A549 (cell line): Measurements from ENCODE around the gene AUTS2.

Experiments used
- CTCF ChIP-seq: fragments of >200 bp; sonication (Bioruptor Twin); formaldehyde crosslinking; IDR thresholded peaks from 3 replicates; pipeline ENCODE4 v1.5.1; 2016
- MAFK ChIP-seq: fragments of 450-650 bp; IDR thresholded peaks from 2 replicates; pipeline ENCODE4 v1.6.1; 2014; ENCODE audit not compliant: partially characterized antibody

- no peak for TF ChIP-seq CTCF
- no peak for TF ChIP-seq MAFK
Observed at GRCh38 chr7:70720191-70720873, 1122.1 kb downstream of the AUTS2 start.
